Thyroid gland (tissue), 4 donors: ENCODE data around the gene OXSM. TPM values are rescaled to one million over a fixed set of nuclear protein-coding genes. Genes with fewer than 3 reads are reported as not detected.
A peak's percentile ranks its signal among the peaks of the same experiment; 100 is the strongest.

ENCODE experiments used
- DNase-seq, 2 donors: peaks; one replicate each; pipeline ENCODE4 v3.0.0-alpha.2; 2019
- H3K27ac ChIP-seq, 3 donors: fragments of 200-600 bp; sonication (generic); 1 replicate in 2 of 3; 2 replicates in 1 of 3; pipeline ENCODE4 v1.5.1; 2016 to 2019; ENCODE audit warnings: mild to moderate bottlenecking in 1 of 3, moderate library complexity in 1 of 3
- H3K27me3 ChIP-seq: fragments of 200-600 bp; sonication (generic); one replicate; pipeline ENCODE4 v1.5.1; 2019
- H3K36me3 ChIP-seq, 2 donors: fragments of 200-600 bp; sonication (generic); one replicate each; pipeline ENCODE4 v1.5.1; 2016 to 2019
- H3K4me1 ChIP-seq, 2 donors: fragments of 200-600 bp; sonication (generic); one replicate each; pipeline ENCODE4 v1.5.1; 2017 to 2019
- H3K4me3 ChIP-seq, 3 donors: fragments of 200-600 bp; sonication (generic); replicated peaks in 1 of 3; 1 replicate in 2 of 3; 2 replicates in 1 of 3; pipeline ENCODE4 v1.5.1; 2016; ENCODE audit warnings: mild to moderate bottlenecking in 1 of 3
- H3K9me3 ChIP-seq: fragments of 200-600 bp; sonication (generic); one replicate; pipeline ENCODE4 v1.5.1; 2017
- CTCF ChIP-seq, 6 experiments: fragments of 200-600 bp in 3 of 6; fragments of 450-650 bp in 3 of 6; sonication (generic) in 3 of 6; IDR thresholded peaks; one replicate each; pipeline ENCODE4 v1.5.1; 2016 to 2019; ENCODE audit warnings: antibody characterized with exemption in 6 of 6, mild to moderate bottlenecking in 2 of 6, inconsistent platforms in 1 of 6, moderate library complexity in 1 of 6
- POLR2A ChIP-seq, 2 donors: fragments of 450-650 bp; IDR thresholded peaks; one replicate each; pipeline ENCODE4 v1.6.1; 2017; ENCODE audit warnings: antibody characterized with exemption in 2 of 2, mild to moderate bottlenecking in 2 of 2, moderate library complexity in 1 of 2
- WGBS, 2 donors: methylation state at CpG; one replicate each; pipeline ENCODE4 v1.1.5; 2017; 5-methylcytosine and 5-hydroxymethylcytosine counted together
- intact Hi-C: fragments of 100-400 bp; cut with DNase I; formaldehyde crosslinking; loops from one replicate; pipeline ENCODE4 v1.15.1; 2023
- total RNA-seq, 4 donors: library from RNA; depleted of rRNA; stranded (reverse); fragments of >200 nt; gene quantifications; one replicate each; pipeline ENCODE4 v1.2.3, GENCODE V29; 2016

OXSM gene
- 10 to 100 TPM; 13.4 to 40.7 (median 14.5) TPM for total RNA-seq

DNA sequence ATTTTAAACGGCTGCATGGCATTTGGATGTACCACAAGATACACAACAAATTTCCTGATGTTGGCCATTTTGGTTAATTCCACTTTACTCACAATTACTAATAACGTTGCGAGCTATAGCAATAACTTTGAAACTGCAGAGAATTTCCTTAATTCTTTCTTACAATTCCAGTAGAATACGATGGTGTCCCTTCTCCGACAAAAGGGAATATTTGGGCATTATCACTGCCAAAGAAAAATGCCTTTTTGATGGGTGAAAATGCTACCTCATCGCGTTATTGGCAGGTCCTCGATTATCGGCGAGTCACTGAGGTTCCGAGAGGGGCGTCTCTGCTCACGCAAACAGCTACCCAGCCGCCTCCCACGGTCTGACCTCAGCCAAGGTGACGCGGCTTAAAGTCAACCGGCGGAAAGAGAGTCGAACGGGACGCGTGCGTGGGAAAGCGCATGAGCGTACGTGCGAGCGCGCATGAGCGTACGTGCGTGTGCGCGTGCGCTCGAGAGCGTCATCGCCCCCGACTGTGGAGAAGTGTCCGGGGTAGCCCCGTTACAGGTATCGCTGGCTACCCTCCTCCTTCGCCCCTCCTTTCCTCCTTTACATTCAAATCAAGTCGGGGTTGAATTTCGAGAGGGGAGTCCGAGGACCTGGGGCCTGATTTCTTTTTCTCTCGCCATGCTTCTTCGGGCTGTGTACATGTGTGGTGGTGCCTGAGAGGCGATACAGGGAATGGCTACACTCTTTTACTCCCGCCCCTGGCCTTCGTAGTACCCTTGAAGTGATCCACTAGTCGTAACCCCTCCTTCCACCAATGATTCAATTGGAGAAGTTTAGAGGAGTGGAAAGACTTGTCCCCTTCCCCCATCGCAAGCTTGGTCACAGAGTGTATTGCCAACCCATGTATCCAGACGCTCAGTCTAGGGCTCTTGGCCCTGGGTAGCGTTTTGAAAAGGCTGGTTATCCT is at the start of gene OXSM:
TSS of gene OXSM (plus strand) at position 495 of the 961 bp plus-strand sequence. CDS start 931 bp downstream, outside the sequence.
- intact Hi-C loops = loop anchor here (10.0 kb wide), 1 partner anchor 115 kb away; no protein-coding TSS in a partner anchor
- H3K27me3 ChIP-seq = no peaks in the 10 kb centered on the region
- peaks cover 6 to 19% of the 10 kb centered on the region in 2 donors for H3K4me1 ChIP-seq
- peak; percentile 93 for DNase-seq
- 1% methylated on average over 45 to 56 of the region's 56 CpGs for WGBS, 2 donors
- peaks cover 0 to 4% of the 10 kb centered on the region in 2 donors for H3K36me3 ChIP-seq
- peak within 1 kb of the TSS; percentile 74 to 89 (median 86) for H3K27ac ChIP-seq
- no peaks in the 10 kb centered on the region for H3K9me3 ChIP-seq
- peak within 1 kb of the TSS; percentile 42 to 67 (median 66) for H3K4me3 ChIP-seq
- TF ChIP-seq POLR2A (IDR thresholded peaks at IDR 0.05) (peak; percentile 9 to 96), CTCF (IDR thresholded peaks at IDR 0.05) (peak in 1 of 6 experiments; percentile 3)

DNA sequence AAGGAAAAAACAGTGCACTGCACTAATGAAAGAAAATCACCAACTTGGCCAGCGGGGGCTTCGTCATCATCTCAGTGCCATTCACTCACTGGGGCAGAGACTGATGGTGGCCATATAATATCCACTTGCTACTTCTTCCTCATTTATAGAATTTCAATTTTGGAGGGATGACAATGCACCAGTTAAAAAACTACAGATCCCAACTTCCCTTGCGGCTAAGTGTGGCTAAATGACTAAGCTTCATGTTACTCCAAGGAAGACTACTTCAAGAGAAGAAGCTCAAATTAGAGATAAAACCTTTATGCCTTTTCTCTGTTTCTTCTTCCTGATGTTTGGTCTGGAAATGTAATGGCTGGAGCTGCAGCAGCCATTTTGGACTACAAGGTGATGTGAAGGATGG is 45.4 kb upstream of the OXSM start:
- Histone ChIP-seq H3K27me3 (no peaks in the 10 kb centered on the region), H3K27ac (no peak overlapping the region), H3K9me3 (no peaks in the 10 kb centered on the region), H3K4me3 (no peak overlapping the region), H3K4me1 (no peaks in the 10 kb centered on the region), H3K36me3 (peaks cover 0 to 7% of the 10 kb centered on the region in 2 donors)
- 98 to 100% methylated on average over 3 of the region's 3 CpGs for WGBS, 2 donors
- no peak for TF ChIP-seq POLR2A (IDR thresholded peaks at IDR 0.05)
- TF ChIP-seq CTCF (IDR thresholded peaks at IDR 0.05) = no peak
- no peak for DNase-seq
- intact Hi-C loops = no loop called here

DNA sequence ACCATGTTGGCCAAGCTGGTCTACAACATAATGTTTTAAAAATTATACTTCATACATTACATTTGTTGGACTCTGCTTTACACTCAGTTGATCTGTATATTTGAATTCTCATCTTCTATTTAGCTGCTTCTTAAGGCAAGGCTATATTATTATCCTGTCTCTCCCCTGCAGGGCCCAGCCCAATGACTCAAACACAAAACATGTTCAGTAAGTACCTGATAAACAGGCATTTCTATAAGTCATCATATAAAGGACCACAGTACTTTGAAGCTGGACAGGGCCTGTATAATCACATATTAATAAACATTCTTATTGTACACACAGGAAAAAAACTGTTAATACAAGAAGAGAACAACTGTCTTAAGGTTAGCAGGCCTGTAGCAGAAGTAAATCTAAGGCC is 42.9 kb upstream of the OXSM start:
- Histone ChIP-seq H3K27me3 (no peaks in the 10 kb centered on the region), H3K27ac (no peak overlapping the region), H3K4me1 (no peaks in the 10 kb centered on the region), H3K9me3 (no peaks in the 10 kb centered on the region), H3K4me3 (no peak overlapping the region), H3K36me3 (peaks cover 9 to 15% of the 10 kb centered on the region in 2 donors)
- intact Hi-C loops = no loop called here
- no peak for TF ChIP-seq POLR2A (IDR thresholded peaks at IDR 0.05)
- no peak for TF ChIP-seq CTCF (IDR thresholded peaks at IDR 0.05)
- DNase-seq = no peak

GRCh38 chr3:25748189-25748588 is 41.7 kb upstream of the OXSM start:
- Histone ChIP-seq H3K36me3 (peaks cover 9 to 15% of the 10 kb centered on the region in 2 donors), H3K4me3 (no peak overlapping the region), H3K4me1 (no peaks in the 10 kb centered on the region), H3K27ac (no peak overlapping the region), H3K27me3 (no peaks in the 10 kb centered on the region), H3K9me3 (no peaks in the 10 kb centered on the region)
- WGBS, 2 donors = 84% methylated on average over 3 of the region's 3 CpGs
- no peak for DNase-seq
- no peak for TF ChIP-seq CTCF (IDR thresholded peaks at IDR 0.05)
- TF ChIP-seq POLR2A (IDR thresholded peaks at IDR 0.05) = no peak
- intact Hi-C loops = no loop called here

GRCh38 chr3:25749031-25749581 is 40.8 kb upstream of the OXSM start:
- Histone ChIP-seq H3K4me1 (no peaks in the 10 kb centered on the region), H3K27me3 (no peaks in the 10 kb centered on the region), H3K9me3 (no peaks in the 10 kb centered on the region), H3K27ac (no peak overlapping the region), H3K36me3 (peaks cover 9 to 15% of the 10 kb centered on the region in 2 donors), H3K4me3 (no peak overlapping the region)
- TF ChIP-seq POLR2A (IDR thresholded peaks at IDR 0.05) = no peak
- TF ChIP-seq CTCF (IDR thresholded peaks at IDR 0.05) = no peak
- intact Hi-C loops = no loop called here
- 77 to 94% methylated on average over 6 of the region's 6 CpGs for WGBS, 2 donors
- DNase-seq = no peak
